HG02610 (cell line): ENCODE results near the gene GRK5.

Experiments
- ATAC-seq: cut with Tn5 transposase; IDR thresholded peaks from one replicate; pipeline ENCODE4 v1.9.1; 2021; ENCODE audit warnings: mild to moderate bottlenecking, moderate library complexity; ENCODE audit not compliant: unreplicated experiment

Gene GRK5

GRCh38 chr10:119373294-119374102, 166.1 kb downstream of the GRK5 start:
- ATAC-seq: no peak

GRCh38 chr10:119374236-119374635, 166.9 kb downstream of the GRK5 start:
- no peak for ATAC-seq

DNA sequence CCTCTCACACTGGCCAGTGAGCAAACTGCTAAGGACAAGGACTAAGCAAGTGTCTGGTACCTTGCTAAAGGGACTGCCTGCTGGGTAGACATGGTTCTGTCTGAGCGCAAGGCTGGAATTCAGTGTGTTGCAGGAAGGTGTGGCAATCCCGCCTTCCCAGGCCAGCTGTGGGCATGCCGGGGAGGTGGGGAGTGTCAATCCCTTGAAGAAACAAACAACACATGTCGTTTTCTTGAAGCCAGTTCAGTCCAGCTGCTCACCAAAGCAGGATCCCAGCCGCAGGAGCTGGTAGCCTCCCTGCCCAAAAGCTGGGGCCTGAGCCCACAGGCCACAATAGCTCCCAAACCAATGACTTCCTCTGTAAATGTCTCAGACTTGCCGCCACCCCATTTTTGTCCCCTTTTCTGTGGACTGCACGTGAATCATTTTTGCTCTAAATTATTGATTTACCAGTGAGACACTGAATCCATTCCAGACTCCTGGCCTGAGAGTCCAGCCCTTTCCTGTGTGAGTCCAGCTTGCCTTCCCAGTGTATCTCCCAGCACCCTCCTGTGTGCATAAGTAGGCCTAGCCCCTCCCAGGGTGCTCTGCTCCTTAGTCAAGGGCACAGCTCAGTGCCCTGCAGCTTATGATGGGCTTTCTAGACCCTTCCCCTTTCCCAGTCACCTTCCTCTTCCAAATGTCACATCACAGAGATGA, 168.4 kb downstream of the GRK5 start:
- no peak for ATAC-seq

DNA sequence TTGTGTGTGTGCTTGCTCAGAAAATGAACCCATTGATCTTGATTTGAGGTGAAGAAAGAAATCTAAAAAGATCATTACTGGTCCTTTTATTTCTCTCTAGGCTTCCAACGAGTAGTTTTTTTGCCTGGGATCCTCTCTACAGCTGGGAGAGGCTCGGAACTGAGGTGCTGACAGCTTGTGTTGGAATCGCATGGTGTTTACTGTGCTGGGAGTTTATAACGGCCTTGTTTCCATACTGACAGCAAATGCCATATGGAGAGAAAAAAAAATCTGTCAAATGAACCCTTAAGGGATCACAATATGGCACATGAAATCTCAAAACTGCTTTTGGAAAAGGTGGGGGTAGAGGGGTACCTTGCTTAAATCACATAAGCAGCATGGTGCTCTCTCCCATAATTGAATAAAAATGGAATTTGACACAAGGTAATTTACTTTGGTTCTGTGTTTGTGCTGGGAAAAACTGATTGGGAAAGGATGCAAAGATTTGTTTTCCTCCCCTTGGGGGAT, 170.1 kb downstream of the GRK5 start:
- ATAC-seq: no peak

DNA sequence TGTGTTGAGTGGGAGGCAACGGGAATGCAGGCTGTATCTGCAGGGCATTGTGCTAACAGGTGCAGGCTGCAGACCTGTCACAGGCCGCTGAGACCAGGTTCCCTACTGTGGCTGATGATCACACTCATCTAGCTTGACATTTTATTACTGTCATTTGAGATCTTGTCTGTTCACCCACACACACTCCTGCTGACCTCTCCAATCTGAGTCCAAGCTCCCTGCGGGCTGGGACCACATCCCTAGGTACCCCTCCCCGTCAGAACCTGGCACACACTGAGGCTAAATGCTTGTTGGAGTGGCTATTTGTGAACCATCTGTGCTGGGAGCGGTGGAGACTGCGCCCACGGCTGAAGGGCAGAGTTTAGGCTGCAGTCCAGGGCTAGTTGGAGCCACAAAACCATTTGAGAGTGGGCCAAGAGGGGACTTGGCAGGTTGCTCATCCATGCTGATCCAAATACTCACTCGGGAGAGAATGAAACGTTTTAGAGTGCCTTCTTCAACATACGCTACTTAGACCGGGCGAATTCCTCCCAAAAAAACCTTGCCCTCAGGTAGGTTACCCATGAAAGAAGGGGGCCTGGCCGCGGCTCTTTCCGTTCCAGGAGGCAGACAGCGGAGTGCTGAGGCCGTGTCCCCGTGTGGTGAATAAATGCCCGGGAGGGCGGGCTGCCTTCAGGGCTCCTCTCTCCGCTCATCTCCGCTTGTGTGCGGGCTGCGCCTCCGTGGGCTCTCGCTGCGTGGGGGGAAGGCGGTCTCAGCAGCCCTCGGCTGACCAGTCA, 170.8 kb downstream of the GRK5 start:
- no peak for ATAC-seq

DNA sequence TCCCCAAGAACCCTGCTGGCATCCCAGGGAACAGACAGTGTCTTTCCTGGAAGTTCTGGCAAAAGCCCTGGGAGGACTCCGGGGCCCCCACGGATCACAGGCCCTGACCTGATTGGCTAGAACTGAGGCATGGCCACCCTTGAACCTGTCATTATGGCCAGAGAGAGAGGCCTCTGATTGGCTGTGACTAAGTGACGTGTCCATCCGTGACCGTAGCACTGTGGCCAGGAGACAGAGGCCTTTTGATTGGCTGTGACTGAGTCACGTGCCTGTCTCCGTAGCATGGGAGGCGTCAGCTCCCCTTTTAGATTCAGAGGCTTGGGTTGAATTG, 171.3 kb downstream of the GRK5 start:
- no peak for ATAC-seq

GRCh38 chr10:119379466-119380071, 172.2 kb downstream of the GRK5 start:
- ATAC-seq: no peak

- no peak for ATAC-seq
These were observed 175.9 kb downstream of the GRK5 start for GRCh38 chr10:119383174-119383856.

- no peak for ATAC-seq
These were observed 176.8 kb downstream of the GRK5 start for GRCh38 chr10:119384127-119384526.

- no peak for ATAC-seq
These were observed 179.3 kb downstream of the GRK5 start for GRCh38 chr10:119386666-119387065.

DNA sequence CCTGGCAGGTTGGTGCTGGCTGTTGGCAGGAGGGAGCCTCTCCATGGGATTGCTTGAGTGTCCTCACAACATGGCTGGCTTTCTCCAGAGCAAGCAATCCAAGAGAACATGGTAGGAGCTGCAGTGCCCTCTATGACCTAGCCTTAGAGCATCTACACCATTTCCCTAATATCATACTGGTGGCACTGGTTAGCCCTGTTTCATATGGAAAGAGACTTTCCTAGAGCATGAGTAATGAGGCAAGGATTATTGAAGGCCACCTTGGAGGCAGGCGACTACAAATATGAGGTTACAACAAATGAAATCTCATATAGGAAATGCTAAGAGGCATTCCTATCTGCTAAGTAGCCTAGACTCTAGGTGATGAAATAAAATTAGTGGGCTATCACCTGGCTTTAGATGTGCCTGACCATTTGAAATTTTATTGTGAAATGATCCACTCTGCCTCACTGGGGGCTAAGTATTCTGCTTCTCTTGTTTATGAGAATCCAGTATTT, 181.5 kb downstream of the GRK5 start:
- no peak for ATAC-seq

- no peak for ATAC-seq
These were observed 184.3 kb downstream of the GRK5 start for GRCh38 chr10:119391440-119392251.

DNA sequence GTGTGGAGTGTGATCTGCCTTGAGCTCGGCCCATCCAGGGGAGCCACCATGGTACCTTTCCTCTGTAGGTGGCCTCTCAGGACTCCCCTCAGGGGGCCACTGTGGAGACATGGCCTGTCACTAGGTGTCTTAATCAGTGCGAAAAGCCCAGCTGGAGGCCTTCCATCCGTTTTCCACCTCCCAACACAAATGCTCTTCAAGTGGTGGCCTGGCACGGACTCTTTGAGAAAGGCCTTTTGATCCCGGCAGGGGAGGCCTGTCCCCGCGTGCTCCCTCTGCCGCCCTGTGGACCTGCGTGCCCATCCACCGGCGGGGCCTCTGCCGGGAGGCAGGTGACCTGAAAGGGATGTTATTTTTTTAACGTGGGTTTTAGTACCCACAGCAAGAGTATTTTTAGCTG, 185.6 kb downstream of the GRK5 start:
- ATAC-seq: no peak

- ATAC-seq: no peak
These were observed 186.1 kb downstream of the GRK5 start for GRCh38 chr10:119393421-119393820.

DNA sequence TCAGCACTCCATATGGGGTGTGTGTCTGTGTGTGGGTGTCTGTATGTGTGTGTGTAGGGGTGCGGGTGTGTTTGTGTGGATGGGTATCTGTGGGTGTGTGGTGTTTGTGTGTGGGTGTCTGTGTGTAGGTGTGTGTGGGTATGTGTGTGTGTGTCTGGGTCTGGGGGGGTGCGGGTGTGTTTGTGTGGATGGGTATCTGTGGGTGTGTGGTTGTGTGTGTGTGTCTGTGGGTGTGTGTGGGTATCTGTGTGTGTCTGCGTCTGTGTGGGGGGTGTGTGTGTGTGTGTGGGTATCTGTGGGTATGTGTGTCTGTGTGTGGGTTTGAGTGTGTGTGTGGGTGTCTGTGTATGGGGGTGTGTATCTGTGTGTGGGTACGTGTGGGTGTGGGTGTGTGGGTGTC, 186.5 kb downstream of the GRK5 start:
- no peak for ATAC-seq

- no peak for ATAC-seq
These were observed 187.4 kb downstream of the GRK5 start for GRCh38 chr10:119394657-119395279.

DNA sequence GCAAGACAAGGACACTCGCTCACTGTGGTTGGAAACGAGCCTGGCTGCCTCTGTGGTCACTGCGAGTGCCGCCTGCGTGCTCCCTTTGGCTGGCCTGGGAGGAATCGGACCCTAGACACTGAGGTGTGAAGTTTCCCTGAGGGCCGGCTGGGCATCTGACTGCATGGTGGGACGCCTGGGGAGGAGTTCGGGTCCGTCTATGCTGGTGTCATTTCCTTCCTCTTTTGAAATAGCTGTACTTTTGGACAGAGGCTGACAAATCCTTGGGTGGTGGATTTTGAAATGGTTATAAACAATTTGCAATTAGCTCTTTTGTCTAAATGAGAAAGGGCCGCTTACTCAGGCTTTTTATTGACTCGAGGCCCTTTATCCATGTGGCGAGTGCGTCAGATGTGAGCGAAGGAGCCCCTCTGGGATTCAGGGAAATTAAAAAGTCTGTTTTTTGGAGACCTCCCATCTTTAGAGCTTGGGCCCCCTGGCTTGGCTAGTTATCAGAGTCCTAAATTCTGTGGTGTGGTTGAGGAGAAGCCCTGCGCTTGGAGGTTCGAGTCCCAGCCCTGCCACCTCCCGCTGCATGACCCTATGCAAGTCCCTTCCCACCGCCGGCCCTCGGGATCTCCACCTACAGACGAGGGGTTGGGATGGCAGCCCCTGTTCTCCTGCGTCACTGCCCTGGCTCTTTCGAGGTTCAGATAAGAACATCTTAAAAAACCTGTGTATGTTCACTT, 188.1 kb downstream of the GRK5 start:
- ATAC-seq: no peak

DNA sequence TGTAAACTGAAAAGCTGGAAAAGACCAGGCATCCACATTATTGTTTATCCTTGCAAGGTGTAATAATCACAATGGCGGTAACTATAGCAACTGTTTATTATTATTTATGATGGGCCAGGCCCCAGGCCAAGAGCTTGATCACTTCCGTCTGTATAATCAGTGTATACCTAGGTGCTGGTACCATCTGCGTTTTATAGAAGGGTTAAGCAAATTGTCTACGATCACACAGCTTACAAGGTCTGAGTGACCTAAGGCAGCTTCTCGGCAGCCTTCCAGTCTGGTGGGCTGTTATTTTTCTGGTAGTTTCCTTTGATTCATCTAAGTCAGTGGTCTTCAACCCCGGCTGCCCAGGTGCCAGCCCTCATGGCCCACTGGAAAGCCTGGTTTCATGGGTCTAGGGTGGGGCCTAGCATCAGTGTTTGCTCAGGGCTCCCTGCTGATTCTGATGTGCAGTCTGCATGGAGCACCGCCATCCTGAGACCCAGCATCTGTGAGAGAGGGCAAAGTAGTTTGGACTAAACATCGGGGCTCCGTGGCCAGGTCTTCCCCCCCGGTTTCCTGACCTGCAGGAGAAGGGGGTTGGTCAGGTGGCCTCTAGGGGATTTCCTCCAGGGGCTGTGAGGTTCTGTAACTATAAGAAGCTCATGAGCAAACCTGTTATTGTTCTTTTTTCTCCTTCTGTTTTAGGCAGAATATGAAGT, 188.8 kb downstream of the GRK5 start:
- no peak for ATAC-seq
